Ovary (tissue), 3 donors: ENCODE data around the gene GNAS.

Experiments
- EP300 ChIP-seq: sonication (generic); formaldehyde crosslinking; IDR thresholded peaks from one replicate; pipeline ENCODE4 v1.6.1; 2017; ENCODE audit warnings: antibody characterized with exemption
- POLR2A ChIP-seq: fragments of 450-650 bp; IDR thresholded peaks from one replicate; pipeline ENCODE4 v1.6.1; 2017; ENCODE audit warnings: antibody characterized with exemption, mild to moderate bottlenecking, moderate library complexity
- TF ChIP-seq, protein P1 (sequence below), 3 donors: fragments of 450-650 bp in 2 of 3; fragments of 200-600 bp in 1 of 3; IDR thresholded peaks; one replicate each; pipeline versions ENCODE4 v1.5.1 to v1.8.0; 2016 to 2022; ENCODE audit warnings: antibody characterized with exemption in 3 of 3, mild to moderate bottlenecking in 1 of 3
- donor health status: DM: no; HTN: no; CAD: no.

DNA sequence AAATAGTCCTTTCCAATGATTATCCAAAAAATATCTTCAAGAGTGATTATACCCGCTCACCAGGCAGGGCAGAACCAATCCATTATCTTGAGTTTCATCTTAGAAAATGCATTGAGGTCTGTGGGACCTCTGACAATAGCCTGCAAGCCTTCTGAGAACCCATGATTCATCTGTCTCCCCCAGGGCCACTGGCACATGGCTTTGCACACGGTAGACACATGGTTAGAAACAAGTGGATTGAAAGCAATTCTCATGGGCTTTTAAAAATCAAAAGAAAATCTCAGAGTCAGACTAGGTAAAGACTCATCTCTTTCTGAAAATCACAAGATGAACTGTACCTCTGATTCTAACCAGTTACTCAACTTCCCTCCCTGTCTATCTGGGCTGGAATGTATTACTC lies 17.3 kb upstream of the GNAS start:
- TF ChIP-seq, protein P1, sequence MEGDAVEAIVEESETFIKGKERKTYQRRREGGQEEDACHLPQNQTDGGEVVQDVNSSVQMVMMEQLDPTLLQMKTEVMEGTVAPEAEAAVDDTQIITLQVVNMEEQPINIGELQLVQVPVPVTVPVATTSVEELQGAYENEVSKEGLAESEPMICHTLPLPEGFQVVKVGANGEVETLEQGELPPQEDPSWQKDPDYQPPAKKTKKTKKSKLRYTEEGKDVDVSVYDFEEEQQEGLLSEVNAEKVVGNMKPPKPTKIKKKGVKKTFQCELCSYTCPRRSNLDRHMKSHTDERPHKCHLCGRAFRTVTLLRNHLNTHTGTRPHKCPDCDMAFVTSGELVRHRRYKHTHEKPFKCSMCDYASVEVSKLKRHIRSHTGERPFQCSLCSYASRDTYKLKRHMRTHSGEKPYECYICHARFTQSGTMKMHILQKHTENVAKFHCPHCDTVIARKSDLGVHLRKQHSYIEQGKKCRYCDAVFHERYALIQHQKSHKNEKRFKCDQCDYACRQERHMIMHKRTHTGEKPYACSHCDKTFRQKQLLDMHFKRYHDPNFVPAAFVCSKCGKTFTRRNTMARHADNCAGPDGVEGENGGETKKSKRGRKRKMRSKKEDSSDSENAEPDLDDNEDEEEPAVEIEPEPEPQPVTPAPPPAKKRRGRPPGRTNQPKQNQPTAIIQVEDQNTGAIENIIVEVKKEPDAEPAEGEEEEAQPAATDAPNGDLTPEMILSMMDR (IDR thresholded peaks at IDR 0.05): no peak
- TF ChIP-seq POLR2A (no peak), EP300 (no peak)
